ENCODE measurements around the gene RTCB.
"Not testable (repeated sequence)": the region's sequence is repeated elsewhere in the genome, so short reads cannot be mapped to it uniquely, and the experiment has no call there.

The RTCB gene

DNA sequence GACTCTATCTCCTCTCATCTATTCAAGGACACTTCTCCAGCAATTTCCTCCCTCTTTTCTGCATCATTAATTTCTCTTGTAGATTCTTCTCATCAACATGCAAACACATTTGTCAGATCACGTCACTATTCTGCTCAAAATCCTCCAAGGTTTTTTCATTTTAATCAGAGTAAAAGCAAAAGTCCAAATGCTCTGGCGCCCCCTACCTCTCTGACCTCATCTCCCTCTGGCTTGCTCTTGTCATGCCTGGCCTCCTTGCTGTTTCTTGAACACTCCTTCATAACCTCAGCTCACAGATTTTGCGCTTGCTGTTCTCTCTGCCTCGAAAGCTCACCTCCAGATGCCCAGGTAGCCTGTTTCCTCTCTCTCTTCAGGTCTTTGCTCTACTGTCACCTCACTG is 22.4 kb downstream of the RTCB start:
- no peak for DNase-seq (ENCODE audit: low spot score)

DNA sequence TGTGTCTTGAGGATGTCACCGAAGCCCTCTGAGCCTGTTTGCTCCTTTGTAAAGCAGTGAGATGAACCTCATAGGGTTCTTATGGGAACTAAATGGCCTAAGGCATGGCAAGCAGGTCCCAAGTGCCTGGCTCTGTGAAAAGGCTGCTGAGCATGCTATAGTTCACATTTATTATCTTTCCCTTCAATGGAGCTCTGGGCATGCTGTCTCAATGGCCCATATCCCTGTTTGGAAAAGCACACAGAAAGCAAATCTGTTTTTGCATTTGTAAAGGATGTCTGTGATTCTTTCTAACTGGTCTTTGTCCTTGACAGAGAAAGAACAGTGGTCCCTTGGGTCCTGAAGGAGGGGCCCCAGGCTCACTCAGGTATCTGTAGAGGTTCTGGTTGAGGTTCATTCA is 26.4 kb downstream of the RTCB start:
- no peak for DNase-seq (ENCODE audit: low spot score)

- DNase-seq (ENCODE audit: low spot score): no peak
Measured at GRCh38 chr22:32380991-32381390, 31.1 kb downstream of the RTCB start.

GRCh38 chr22:32378707-32379272 is 33.3 kb downstream of the RTCB start:
- DNase-seq (ENCODE audit: low spot score): no peak

DNA sequence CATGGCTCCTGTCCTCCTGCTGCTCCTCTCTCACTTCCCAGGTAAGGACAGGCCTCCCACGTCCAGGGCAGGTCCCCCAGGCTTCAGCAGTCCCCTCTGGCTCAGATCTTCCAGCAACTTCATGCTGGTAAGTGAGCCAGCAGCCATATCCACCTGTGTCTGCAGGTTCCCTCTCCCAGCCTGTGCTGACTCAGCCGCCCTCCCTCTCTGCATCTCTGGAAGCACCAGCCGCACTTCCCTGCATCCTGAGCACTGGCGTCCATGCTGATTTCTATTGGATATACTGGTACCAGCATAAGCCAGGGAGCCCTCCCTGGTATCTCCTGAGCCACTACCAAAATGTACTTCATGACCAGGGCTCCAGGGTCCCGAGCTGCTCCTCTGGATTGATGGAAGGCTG is 35.4 kb downstream of the RTCB start:
- DNase-seq (ENCODE audit: low spot score): no peak

- no peak for DNase-seq (ENCODE audit: low spot score)
Measured at GRCh38 chr22:32375678-32376450, 36.2 kb downstream of the RTCB start.

- DNase-seq (ENCODE audit: low spot score): no peak
Measured at GRCh38 chr22:32364210-32364609, 47.8 kb downstream of the RTCB start.

DNA sequence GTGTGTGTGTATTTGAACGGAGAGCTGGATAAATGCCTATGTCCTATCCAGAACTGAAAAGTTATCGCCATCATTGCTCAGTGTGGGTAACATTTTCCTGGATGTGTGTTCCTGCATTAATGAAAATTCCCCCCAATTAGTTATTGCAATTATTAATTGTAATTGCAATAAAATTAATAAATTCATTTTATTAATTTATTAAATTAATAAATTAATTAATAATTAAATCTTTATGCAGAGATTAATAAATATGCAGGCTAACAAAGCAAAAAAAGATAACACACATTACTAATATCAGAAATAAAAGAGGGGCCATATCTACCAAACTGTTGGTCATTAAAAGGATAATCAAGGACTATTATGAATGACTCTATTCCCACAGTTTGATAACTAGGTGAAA is 50.8 kb downstream of the RTCB start:
- DNase-seq (ENCODE audit: low spot score): no peak

DNA sequence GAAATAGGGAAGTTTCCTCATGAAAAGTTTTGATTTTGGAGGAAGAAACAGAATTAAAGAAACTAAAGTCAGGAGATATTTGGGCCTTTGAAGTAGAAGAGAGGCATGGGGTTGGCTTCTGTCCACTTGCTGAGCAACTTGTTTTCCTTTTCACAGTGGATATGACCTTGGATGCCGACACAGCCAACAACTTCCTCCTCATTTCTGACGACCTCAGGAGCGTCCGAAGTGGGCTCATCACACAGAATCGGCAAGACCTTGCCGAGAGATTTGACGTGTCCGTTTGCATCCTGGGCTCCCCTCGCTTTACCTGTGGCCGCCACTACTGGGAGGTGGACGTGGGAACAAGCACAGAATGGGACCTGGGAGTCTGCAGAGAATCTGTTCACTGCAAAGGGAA is 52.0 kb downstream of the RTCB start:
- DNase-seq (ENCODE audit: low spot score): not testable (repeated sequence)

GRCh38 chr22:32357567-32357966 is 54.5 kb downstream of the RTCB start, which contains the start of gene RFPL3:
TSS of gene RFPL3 (plus strand) at chr22:32357867. CDS start at chr22:32358072, 205 bp downstream.
- DNase-seq (ENCODE audit: low spot score): not testable (repeated sequence)

DNA sequence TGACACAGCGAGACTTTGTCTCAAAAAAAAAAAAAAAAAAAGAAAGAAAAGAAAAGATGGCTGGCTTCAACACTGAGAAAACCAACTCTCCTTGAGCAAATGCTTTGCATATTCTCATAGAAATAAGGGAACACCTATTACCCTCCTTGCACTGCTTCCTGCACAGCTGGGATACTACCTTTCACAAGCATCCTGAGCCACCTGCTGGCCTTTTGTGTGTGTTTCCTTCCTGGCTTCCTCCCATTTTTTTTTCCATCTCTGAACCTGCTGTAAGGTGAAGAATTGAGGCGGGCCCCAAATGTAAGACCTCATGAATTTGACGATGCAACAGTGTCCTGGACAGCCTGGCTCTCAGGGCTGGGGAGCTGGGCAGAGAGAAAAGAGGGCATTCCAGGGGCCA is 56.3 kb downstream of the RTCB start:
- no peak for DNase-seq (ENCODE audit: low spot score)

DNA sequence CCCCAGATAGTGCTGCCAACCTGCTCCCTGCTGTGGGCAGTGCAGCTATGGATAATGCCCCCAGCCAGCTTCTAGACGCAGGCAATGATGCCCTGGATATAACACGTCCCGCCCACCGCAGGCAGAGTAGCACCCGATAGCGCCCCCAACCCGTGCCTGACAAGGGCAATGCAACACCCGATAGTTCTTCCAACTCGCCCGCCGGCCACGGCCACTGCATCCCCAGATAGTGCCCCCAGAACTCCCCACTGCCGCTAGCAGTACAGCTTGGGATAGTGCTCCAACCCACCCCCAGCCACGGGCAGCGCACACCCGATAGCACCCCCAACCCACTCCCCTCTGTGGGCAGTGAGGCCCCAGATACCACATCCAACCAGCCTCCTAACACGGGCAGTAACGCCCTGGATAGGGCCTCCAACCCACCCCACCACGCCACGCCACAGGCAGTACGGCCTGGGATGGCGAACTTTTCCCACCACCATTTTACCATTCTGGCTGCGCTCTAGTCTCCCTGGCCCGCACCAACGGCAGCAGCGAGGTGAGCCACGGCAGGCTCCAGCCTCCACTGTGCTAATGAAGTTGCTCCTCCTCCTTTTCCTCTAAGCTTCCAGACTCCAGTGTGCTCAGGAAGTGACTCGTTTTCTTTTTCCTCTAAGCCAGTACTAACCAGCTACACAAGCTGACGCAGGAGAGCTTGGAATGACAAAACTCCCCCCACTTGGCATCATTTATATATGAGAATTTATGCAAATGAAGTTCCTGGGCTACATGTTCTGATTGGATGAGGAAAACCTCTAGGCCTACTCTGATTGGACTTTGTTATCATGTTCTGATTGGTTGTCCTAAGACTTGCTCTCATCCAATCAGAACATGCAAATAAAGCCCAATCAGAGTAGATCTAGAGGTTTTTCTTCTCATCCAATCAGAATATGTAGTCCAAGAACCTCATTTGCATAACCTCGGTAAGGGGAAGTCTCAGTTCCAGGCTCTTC is 57.4 kb downstream of the RTCB start:
- DNase-seq (ENCODE audit: low spot score): peak; percentile 39

GRCh38 chr22:32353840-32354239 is 58.2 kb downstream of the RTCB start:
- DNase-seq (ENCODE audit: low spot score): no peak

DNA sequence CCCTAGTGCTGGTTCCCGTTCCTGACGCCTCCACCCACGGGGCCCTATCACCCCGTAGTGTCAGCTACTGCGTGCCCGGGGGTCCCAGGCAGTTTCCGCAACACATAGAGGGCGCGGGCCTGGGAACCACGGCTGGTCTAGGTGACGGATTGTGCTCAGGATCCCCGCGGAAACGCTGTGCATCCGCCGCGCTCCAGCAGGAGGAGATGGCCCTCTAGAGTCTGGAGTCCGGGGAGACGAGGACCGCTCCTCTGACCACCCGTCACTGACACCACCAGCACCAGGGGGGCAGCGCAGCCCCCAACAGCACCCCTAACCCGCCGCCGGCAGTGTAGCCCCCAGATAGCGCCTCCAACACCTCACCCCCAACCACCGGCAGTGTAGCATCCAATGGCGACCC is 58.8 kb downstream of the RTCB start:
- no peak for DNase-seq (ENCODE audit: low spot score)

- no peak for DNase-seq (ENCODE audit: low spot score)
Measured at GRCh38 chr22:32352681-32353080, 59.4 kb downstream of the RTCB start.

DNA sequence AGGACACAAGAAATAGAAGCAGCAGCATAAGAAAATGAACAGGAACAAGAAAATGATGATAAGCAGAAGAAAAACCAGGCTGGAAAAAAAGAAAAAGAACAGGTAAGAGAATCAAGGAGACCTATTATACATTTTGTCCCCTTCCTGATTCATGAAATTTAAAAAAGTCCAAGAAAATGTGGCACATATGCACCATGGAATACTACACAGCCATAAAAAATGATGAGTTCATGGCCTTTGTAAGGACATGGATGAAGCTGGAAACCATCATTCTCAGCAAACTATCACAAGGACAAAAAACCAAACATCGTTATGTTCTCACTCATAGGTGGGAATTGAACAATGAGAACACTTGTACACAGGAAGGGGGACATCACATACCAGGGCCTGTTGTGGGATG is 60.2 kb downstream of the RTCB start:
- DNase-seq (ENCODE audit: low spot score): not testable (repeated sequence)

DNA sequence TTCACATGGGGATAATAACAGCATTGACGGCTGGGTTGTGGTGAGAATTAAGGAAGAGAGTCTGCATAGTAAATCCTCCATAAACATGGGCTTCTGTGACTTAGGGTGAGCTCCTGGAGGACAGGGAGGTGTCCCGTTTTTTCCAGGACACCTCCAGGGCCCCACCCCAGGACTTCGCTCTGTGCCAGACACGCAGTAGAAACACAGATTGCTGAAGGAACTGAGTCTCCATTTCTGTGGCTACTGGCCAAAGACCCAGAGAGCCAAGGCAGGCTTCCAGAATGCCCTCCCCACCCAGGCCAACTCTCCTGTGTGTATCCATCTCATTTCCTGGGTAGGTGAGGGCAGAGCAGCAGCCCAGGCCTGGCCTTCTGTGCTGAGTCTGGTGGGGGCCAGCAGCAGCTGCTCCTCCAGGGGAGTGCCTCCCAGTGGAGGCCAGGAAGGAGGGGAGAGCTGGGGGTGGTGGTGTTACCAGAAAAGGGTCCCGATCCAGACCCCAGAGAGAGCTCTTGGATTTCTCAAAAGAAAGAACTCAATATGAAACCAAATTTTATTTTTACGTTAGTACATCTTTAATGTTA is 63.9 kb downstream of the RTCB start:
- no peak for DNase-seq (ENCODE audit: low spot score)

DNA sequence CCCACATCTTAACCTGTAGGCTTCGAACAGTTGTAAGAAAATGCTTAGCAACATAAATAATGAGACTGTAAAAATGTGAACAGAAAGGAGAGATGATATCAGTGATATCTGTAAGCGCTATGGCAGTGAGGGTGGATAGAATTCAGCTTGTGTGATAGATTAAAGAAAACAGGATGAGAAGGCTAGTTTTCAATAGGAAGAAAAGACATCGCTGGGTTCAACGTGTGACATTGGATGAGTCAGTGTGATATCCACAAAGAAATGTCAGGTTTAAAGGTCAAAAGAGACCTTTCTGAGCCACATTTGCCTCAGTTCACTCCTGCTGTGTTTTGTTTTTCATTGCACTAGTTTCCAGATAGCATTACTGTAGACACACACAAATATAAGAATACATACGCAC is 68.1 kb downstream of the RTCB start:
- no peak for DNase-seq (ENCODE audit: low spot score)

DNA sequence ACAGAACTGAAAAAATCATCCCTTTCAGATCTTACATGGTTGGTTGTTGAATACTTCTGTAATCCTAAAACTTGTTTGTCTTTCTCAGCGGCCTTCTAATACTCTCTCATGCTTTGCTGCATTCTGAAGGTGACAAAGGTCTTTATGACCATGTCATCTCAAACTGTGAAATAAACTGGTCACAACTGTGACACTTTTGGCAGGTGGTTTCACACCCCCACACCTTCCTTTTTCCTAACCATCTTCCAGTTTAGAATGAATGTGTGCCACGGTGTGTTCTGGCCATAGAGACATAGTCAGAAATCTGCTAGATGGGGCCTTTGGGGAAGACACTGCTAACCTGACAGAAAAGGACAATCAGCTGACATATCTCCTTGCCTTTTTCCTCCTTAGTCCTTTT is 69.1 kb downstream of the RTCB start:
- no peak for DNase-seq (ENCODE audit: low spot score)

DNA sequence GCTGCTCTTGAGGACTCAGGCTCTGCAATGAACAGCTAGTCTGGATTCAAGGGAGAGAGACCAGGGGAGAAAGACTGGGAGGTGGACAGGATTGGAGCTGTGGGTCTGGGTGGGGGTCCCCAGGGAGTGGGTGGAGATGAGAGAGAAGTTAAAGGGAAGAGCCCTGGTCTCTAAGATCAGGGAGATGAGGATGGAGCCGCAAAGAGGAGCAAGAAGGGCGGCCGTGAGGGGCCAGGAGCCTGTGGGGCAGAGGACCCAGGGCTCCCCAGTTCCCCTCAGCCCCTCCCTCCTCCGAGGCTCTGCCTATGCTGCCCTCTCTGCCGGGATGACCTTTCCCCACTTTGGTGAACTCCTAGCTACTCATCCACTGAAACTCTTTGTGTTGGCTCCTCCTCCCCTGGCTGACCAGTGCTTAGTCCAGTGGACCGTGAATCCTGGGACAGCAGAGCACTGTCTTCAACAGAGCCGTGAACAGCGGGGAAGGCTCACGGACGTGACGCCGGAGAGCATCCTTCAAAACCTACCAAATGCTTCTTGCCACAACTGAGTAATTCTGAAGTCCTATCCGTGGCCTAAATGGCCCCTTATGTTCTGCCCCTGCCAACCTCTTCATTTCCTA is 70.8 kb downstream of the RTCB start:
- DNase-seq (ENCODE audit: low spot score): no peak

DNA sequence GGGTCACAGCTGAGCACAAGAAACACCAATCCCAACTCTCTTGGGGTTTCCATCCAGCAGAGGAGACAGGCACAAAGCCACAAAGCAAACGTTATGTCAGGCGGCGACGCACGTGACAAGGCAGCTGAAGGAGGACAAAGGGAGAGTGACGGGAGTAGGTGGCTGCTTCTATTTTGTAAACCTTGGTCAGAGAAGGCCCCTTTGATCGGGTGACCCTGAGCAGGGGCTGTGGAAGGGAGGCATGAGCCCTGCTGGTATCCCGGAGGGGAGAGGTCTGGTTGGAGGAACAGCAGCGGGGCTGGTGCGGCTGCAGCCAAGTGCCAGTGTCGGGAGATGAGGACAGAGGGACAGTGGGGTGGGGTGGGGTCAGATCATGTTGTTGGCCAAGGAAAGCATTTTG is 71.6 kb downstream of the RTCB start:
- DNase-seq (ENCODE audit: low spot score): no peak
